Stomach (tissue), 4 donors: ENCODE data around the gene MREG.

Experiments used
- CTCF ChIP-seq, 7 experiments: fragments of 450-650 bp in 4 of 7; fragments of 200-600 bp in 3 of 7; sonication (generic) in 3 of 7; IDR thresholded peaks; one replicate each; pipeline ENCODE4 v1.5.1; 2016 to 2019; ENCODE audit warnings: antibody characterized with exemption in 7 of 7, control low read depth in 2 of 7, mild to moderate bottlenecking in 1 of 7
- EP300 ChIP-seq: sonication (generic); formaldehyde crosslinking; IDR thresholded peaks from one replicate; pipeline ENCODE4 v1.6.1; 2017; ENCODE audit warnings: antibody characterized with exemption
- POLR2A ChIP-seq, 4 donors: fragments of 450-650 bp; IDR thresholded peaks; one replicate each; pipeline ENCODE4 v1.6.1; 2016; ENCODE audit warnings: antibody characterized with exemption in 4 of 4, control low read depth in 2 of 4, mild to moderate bottlenecking in 1 of 4, moderate library complexity in 1 of 4

- no peak for TF ChIP-seq POLR2A (IDR thresholded peaks at IDR 0.05)
- no peak for TF ChIP-seq CTCF (IDR thresholded peaks at IDR 0.05)
- no peak for TF ChIP-seq EP300
These were observed 30.9 kb downstream of the MREG start for GRCh38 chr2:215982465-215982875.
